KMS-11 (cell line): ENCODE data around the gene IMMP2L.

Source experiments
- H2AFZ ChIP-seq: fragments of 200-600 bp; sonication (generic); 2 replicates; pipeline ENCODE4 v1.6.1; 2016; ENCODE audit warnings: antibody characterized with exemption, mixed run types, low read depth
- H3K27ac ChIP-seq: fragments of 200-600 bp; sonication (generic); 2 replicates; pipeline ENCODE4 v1.6.1; 2016; ENCODE audit warnings: mild to moderate bottlenecking, mixed run types
- H3K27me3 ChIP-seq: fragments of 200-600 bp; sonication (generic); 2 replicates; pipeline ENCODE4 v1.6.1; 2017; ENCODE audit warnings: mild to moderate bottlenecking, low read depth, mixed run types, moderate library complexity; ENCODE audit not compliant: insufficient read depth
- H3K36me3 ChIP-seq: fragments of 200-600 bp; sonication (generic); 2 replicates; pipeline ENCODE4 v1.6.1; 2017; ENCODE audit warnings: mild to moderate bottlenecking, mixed run types; ENCODE audit not compliant: insufficient read depth
- H3K4me1 ChIP-seq: fragments of 200-600 bp; sonication (generic); 2 replicates; pipeline ENCODE4 v1.6.1; 2016; ENCODE audit warnings: mild to moderate bottlenecking, low read depth, mixed run types; ENCODE audit not compliant: poor library complexity, severe bottlenecking
- H3K4me2 ChIP-seq: fragments of 200-600 bp; sonication (generic); 2 replicates; pipeline ENCODE4 v1.7.0; 2016; ENCODE audit warnings: mild to moderate bottlenecking, mixed run types
- H3K4me3 ChIP-seq: fragments of 200-600 bp; sonication (generic); IDR thresholded peaks from 2 replicates; pipeline ENCODE4 v1.6.1; 2017; ENCODE audit warnings: low read depth, low read length, mixed read lengths; ENCODE audit not compliant: insufficient read depth
- H3K79me2 ChIP-seq: fragments of 200-600 bp; sonication (generic); 2 replicates; pipeline ENCODE4 v1.6.1; 2016; ENCODE audit warnings: low read depth, mixed run types; ENCODE audit not compliant: insufficient read depth
- H3K9ac ChIP-seq: fragments of 200-600 bp; sonication (generic); 2 replicates; pipeline ENCODE4 v1.6.1; 2016; ENCODE audit warnings: mild to moderate bottlenecking, mixed run types
- H4K20me1 ChIP-seq: fragments of 200-600 bp; sonication (generic); 2 replicates; pipeline ENCODE4 v1.6.1; 2016; ENCODE audit warnings: mild to moderate bottlenecking, mixed run types; ENCODE audit not compliant: insufficient read depth
- CTCF ChIP-seq: fragments of 200-600 bp; sonication (generic); conservative IDR thresholded peaks from 2 replicates; pipeline ENCODE4 v1.6.1; 2017; ENCODE audit warnings: low read depth, mild to moderate bottlenecking, antibody characterized with exemption, low read length, moderate library complexity, mixed read lengths

Gene IMMP2L

GRCh38 chr7:111173990-111174389 lies 388.3 kb downstream of the IMMP2L start:
- H3K36me3 ChIP-seq = no peaks in the 10 kb centered on the region

GRCh38 chr7:111173528-111173927 lies 388.8 kb downstream of the IMMP2L start:
- no peak for TF ChIP-seq CTCF
- Histone ChIP-seq H3K4me3 (no peak overlapping the region), H3K4me2 (no peak overlapping the region), H3K9ac (no peak overlapping the region), H4K20me1 (no peaks in the 10 kb centered on the region), H3K79me2 (no peaks in the 10 kb centered on the region), H3K27ac (no peak overlapping the region), H3K4me1 (no peaks in the 10 kb centered on the region), H3K27me3 (no peaks in the 10 kb centered on the region), H3K36me3 (no peaks in the 10 kb centered on the region), H2AFZ (no peak overlapping the region)

More at GRCh38 chr7:111173990-111174389, 388.3 kb downstream of the IMMP2L start:
- H3K27me3 ChIP-seq = no peaks in the 10 kb centered on the region
- no peak overlapping the region for H3K27ac ChIP-seq
- TF ChIP-seq CTCF = no peak
- no peak overlapping the region for H3K9ac ChIP-seq
- H3K4me1 ChIP-seq = no peaks in the 10 kb centered on the region
- H4K20me1 ChIP-seq = no peaks in the 10 kb centered on the region
- H3K4me2 ChIP-seq = no peak overlapping the region
- H3K79me2 ChIP-seq = no peaks in the 10 kb centered on the region
- H3K4me3 ChIP-seq = no peak overlapping the region
- no peak overlapping the region for H2AFZ ChIP-seq

GRCh38 chr7:111172564-111173257 lies 389.6 kb downstream of the IMMP2L start:
- Histone ChIP-seq H4K20me1 (no peaks in the 10 kb centered on the region), H3K27ac (no peak overlapping the region), H3K4me2 (no peak overlapping the region), H3K4me1 (no peaks in the 10 kb centered on the region), H3K36me3 (no peaks in the 10 kb centered on the region), H3K9ac (no peak overlapping the region), H3K79me2 (no peaks in the 10 kb centered on the region), H3K4me3 (no peak overlapping the region), H3K27me3 (no peaks in the 10 kb centered on the region), H2AFZ (no peak overlapping the region)
- TF ChIP-seq CTCF = no peak

GRCh38 chr7:111168182-111168581 lies 394.1 kb downstream of the IMMP2L start:
- Histone ChIP-seq H3K27me3 (no peaks in the 10 kb centered on the region), H3K4me2 (no peak overlapping the region), H3K36me3 (no peaks in the 10 kb centered on the region), H3K79me2 (no peaks in the 10 kb centered on the region), H3K4me3 (no peak overlapping the region), H2AFZ (no peak overlapping the region), H3K27ac (no peak overlapping the region), H3K9ac (no peak overlapping the region), H3K4me1 (no peaks in the 10 kb centered on the region), H4K20me1 (no peaks in the 10 kb centered on the region)
- no peak for TF ChIP-seq CTCF
